B cell (primary cell): ENCODE results near the gene FBN1. TPM values are rescaled to one million over a fixed set of nuclear protein-coding genes. Genes with fewer than 3 reads are reported as not detected.

Source experiments
- ATAC-seq: fragments of 200-7000 bp; cut with Tn5 transposase; one replicate; pipeline ENCODE4 v1.10.0; 2021; ENCODE audit warnings: low read depth, mild to moderate bottlenecking, moderate number of reproducible peaks, moderate library complexity
- CTCF ChIA-PET: fragments of 350-600 bp; sonication (Branson Sonifier 250); formaldehyde crosslinking; loops from one replicate; lab custom pipeline; 2021; ENCODE audit warnings: antibody characterized with exemption, inconsistent platforms; lab: Charles Lee
- POLR2A ChIA-PET: fragments of 350-600 bp; sonication (Branson Sonifier 250); formaldehyde crosslinking; loops from one replicate; lab custom pipeline; 2021; ENCODE audit warnings: antibody characterized with exemption; lab: Charles Lee
- DNase-seq: peaks from one replicate; pipeline ENCODE4 v3.0.0; 2013
- H2AFZ ChIP-seq: 2 replicates; pipeline ENCODE4 v1.6.1; 2012; ENCODE audit warnings: mild to moderate bottlenecking, low read depth, low read length; ENCODE audit not compliant: insufficient read depth, poor library complexity, severe bottlenecking
- H3K27ac ChIP-seq, 2 donors: 1 replicate in 1 of 2; 2 replicates in 1 of 2; pipeline ENCODE4 v1.5.1; 2012 to 2013; ENCODE audit warnings: low read length in 2 of 2, mild to moderate bottlenecking in 2 of 2, moderate library complexity in 1 of 2
- H3K27me3 ChIP-seq, 4 experiments: fragments of 200-600 bp in 1 of 4; sonication (generic) in 1 of 4; replicated peaks in 1 of 4; 1 replicate in 2 of 4; 2 replicates in 2 of 4; pipeline versions ENCODE4 v1.6.1 to v1.7.0; 2013 to 2016; ENCODE audit warnings: low read length in 3 of 4, mild to moderate bottlenecking in 2 of 4, mixed read lengths in 1 of 4, moderate library complexity in 1 of 4; ENCODE audit not compliant: insufficient read depth in 4 of 4, control insufficient read depth in 3 of 4; ENCODE audit errors: control extremely low read depth in 1 of 4
- H3K36me3 ChIP-seq, 2 experiments: replicated peaks in 1 of 2; 1 replicate in 1 of 2; 2 replicates in 1 of 2; pipeline versions ENCODE4 v1.6.1 to v1.7.1; 2013; ENCODE audit warnings: low read length in 1 of 2; ENCODE audit not compliant: insufficient read depth in 2 of 2, control insufficient read depth in 1 of 2; ENCODE audit errors: control extremely low read depth in 1 of 2, extremely low read depth in 1 of 2
- H3K4me1 ChIP-seq, 2 donors: fragments of 200-600 bp in 1 of 2; sonication (generic) in 1 of 2; 1 replicate in 1 of 2; 2 replicates in 1 of 2; pipeline versions ENCODE4 v1.5.1 to v1.6.1; 2013 to 2017; ENCODE audit warnings: low read length in 2 of 2; ENCODE audit not compliant: control insufficient read depth in 2 of 2, insufficient read depth in 2 of 2
- H3K4me2 ChIP-seq: replicated peaks from 2 replicates; pipeline ENCODE3; 2012; ENCODE audit warnings: mild to moderate bottlenecking, low read depth, low read length; ENCODE audit not compliant: poor library complexity, severe bottlenecking
- H3K4me3 ChIP-seq, 5 experiments: fragments of 200-600 bp in 1 of 5; sonication (generic) in 1 of 5; 1 replicate in 3 of 5; 2 replicates in 2 of 5; pipeline versions ENCODE4 v1.5.1 to v1.7.0; 2011 to 2016; ENCODE audit warnings: low read length in 4 of 5, mild to moderate bottlenecking in 4 of 5, low read depth in 2 of 5, control low read depth in 1 of 5, moderate library complexity in 1 of 5; ENCODE audit not compliant: insufficient read depth in 1 of 5; ENCODE audit errors: control extremely low read depth in 1 of 5, extremely low read depth in 1 of 5
- H3K79me2 ChIP-seq: fragments of 200-600 bp; sonication (generic); one replicate; pipeline ENCODE4 v1.6.0; 2016; ENCODE audit warnings: low read length; ENCODE audit not compliant: control insufficient read depth, insufficient read depth
- H3K9ac ChIP-seq: fragments of 200-600 bp; sonication (generic); 2 replicates; pipeline ENCODE4 v1.6.1; 2017; ENCODE audit warnings: mild to moderate bottlenecking, low read length, moderate library complexity
- H3K9me3 ChIP-seq, 3 donors: one replicate each; pipeline versions ENCODE4 v1.6.1 to v1.7.1; 2013; ENCODE audit warnings: low read length in 2 of 3; ENCODE audit not compliant: control insufficient read depth in 2 of 3, insufficient read depth in 1 of 3; ENCODE audit errors: control extremely low read depth in 1 of 3
- H4K20me1 ChIP-seq: 2 replicates; pipeline ENCODE4 v1.6.0; 2012; ENCODE audit warnings: mild to moderate bottlenecking, low read length; ENCODE audit not compliant: insufficient read depth, control insufficient read depth, poor library complexity, severe bottlenecking
- H3K27ac Mint-ChIP-seq: one replicate; pipeline ENCODE4 v1.8.0; 2021; ENCODE audit warnings: mixed read lengths
- H3K27me3 Mint-ChIP-seq: one replicate; pipeline ENCODE4 v1.8.0; 2021; ENCODE audit warnings: mixed read lengths
- H3K4me1 Mint-ChIP-seq: one replicate; pipeline ENCODE4 v1.8.0; 2021; ENCODE audit warnings: mixed read lengths
- H3K4me3 Mint-ChIP-seq: one replicate; pipeline ENCODE4 v1.8.0; 2021; ENCODE audit warnings: mixed read lengths
- H3K9me3 Mint-ChIP-seq: one replicate; pipeline ENCODE4 v1.8.0; 2022; ENCODE audit warnings: mixed read lengths; ENCODE audit not compliant: insufficient read depth
- EZH2 ChIP-seq: IDR thresholded peaks from 2 replicates; pipeline ENCODE4 v1.6.1; 2012; ENCODE audit warnings: borderline replicate concordance, low read depth, mild to moderate bottlenecking, moderate library complexity, low read length; ENCODE audit not compliant: insufficient read depth, poor library complexity, severe bottlenecking
- WGBS: methylation state at CpG from one replicate; pipeline ENCODE4 v1.1.5; 2013; ENCODE audit warnings: missing lambda C conversion rate; ENCODE audit not compliant: insufficient coverage; 5-methylcytosine and 5-hydroxymethylcytosine counted together
- intact Hi-C: fragments of 100-400 bp; cut with micrococcal nuclease; formaldehyde crosslinking; loops from one replicate; pipeline ENCODE4 v1.10.0; 2022
- polyA plus RNA-seq: library from polyadenylated mRNA; depleted of rRNA; stranded (reverse); fragments of >200 nt; gene quantifications from 2 replicates; pipeline ENCODE4 v1.2.3, GENCODE V29; 2012
- total RNA-seq, 2 donors: library from RNA; stranded (reverse); fragments of 120-200 nt in 1 of 2; gene quantifications; 1 replicate in 1 of 2; 2 replicates in 1 of 2; pipeline versions ENCODE4 v1.2.3 to v1.2.4, GENCODE V29; 2013 to 2022
- TF ChIP-seq, protein P1 (sequence below): fragments of 200-600 bp; IDR thresholded peaks from one replicate; pipeline ENCODE4 v1.8.0; 2022; ENCODE audit warnings: antibody characterized with exemption, mild to moderate bottlenecking

The FBN1 gene
- total and polyA plus RNA-seq, 2 donors (not counting 1 experiment from before 2014, with no cell fraction given) = 0.15 to 0.25 TPM

DNA sequence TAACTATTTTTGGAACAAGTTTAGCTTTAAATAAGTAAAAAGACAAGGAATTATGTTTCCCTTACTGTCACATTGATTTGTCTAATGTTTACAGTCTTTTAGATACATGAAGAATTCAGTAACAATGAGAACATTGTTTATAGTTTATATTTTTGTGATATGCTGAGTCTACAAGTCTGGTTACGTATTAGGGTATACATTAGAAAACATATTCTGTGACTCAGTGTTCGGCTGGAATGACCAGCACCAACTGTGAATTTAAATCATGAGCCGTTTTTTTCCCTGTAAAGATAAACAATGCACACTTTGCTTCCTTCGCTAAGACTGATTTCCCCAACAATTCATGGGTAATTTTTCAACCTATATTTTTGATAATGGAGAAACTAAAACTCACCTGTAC, 182.8 kb downstream of the FBN1 start:
- CTCF ChIA-PET = no interaction called here
- Histone ChIP-seq H3K4me1 (no peaks in the 10 kb centered on the region), H3K9ac (no peak overlapping the region), H3K9me3 (no peaks in the 10 kb centered on the region), H3K27ac (no peak overlapping the region), H4K20me1 (no peaks in the 10 kb centered on the region), H3K27me3 (no peaks in the 10 kb centered on the region), H2AFZ (no peak overlapping the region), H3K36me3 (no peaks in the 10 kb centered on the region), H3K4me2 (no peak overlapping the region), H3K79me2 (no peaks in the 10 kb centered on the region), H3K4me3 (no peak overlapping the region)
- POLR2A ChIA-PET = no interaction called here
- no peaks in the 10 kb centered on the region for H3K27me3 Mint-ChIP-seq
- H3K9me3 Mint-ChIP-seq = no peaks in the 10 kb centered on the region
- H3K4me3 Mint-ChIP-seq = no peak overlapping the region
- 100% methylated on average over 2 of the region's 4 CpGs for WGBS
- ATAC-seq = no peak
- no peaks in the 10 kb centered on the region for H3K4me1 Mint-ChIP-seq
- no peak for DNase-seq
- TF ChIP-seq, protein P1, sequence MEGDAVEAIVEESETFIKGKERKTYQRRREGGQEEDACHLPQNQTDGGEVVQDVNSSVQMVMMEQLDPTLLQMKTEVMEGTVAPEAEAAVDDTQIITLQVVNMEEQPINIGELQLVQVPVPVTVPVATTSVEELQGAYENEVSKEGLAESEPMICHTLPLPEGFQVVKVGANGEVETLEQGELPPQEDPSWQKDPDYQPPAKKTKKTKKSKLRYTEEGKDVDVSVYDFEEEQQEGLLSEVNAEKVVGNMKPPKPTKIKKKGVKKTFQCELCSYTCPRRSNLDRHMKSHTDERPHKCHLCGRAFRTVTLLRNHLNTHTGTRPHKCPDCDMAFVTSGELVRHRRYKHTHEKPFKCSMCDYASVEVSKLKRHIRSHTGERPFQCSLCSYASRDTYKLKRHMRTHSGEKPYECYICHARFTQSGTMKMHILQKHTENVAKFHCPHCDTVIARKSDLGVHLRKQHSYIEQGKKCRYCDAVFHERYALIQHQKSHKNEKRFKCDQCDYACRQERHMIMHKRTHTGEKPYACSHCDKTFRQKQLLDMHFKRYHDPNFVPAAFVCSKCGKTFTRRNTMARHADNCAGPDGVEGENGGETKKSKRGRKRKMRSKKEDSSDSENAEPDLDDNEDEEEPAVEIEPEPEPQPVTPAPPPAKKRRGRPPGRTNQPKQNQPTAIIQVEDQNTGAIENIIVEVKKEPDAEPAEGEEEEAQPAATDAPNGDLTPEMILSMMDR = no peak
- no peak for TF ChIP-seq EZH2
- H3K27ac Mint-ChIP-seq = no peak overlapping the region
- intact Hi-C loops = no loop called here

GRCh38 chr15:48459571-48460442, 185.7 kb downstream of the FBN1 start:
- H3K27me3 Mint-ChIP-seq = no peaks in the 10 kb centered on the region
- Histone ChIP-seq H3K4me1 (no peaks in the 10 kb centered on the region), H2AFZ (no peak overlapping the region), H3K27me3 (no peaks in the 10 kb centered on the region), H3K36me3 (no peaks in the 10 kb centered on the region), H3K27ac (no peak overlapping the region), H3K4me2 (no peak overlapping the region), H3K9me3 (no peaks in the 10 kb centered on the region), H4K20me1 (no peaks in the 10 kb centered on the region), H3K9ac (no peak overlapping the region), H3K4me3 (no peak overlapping the region), H3K79me2 (no peaks in the 10 kb centered on the region)
- no peak for DNase-seq
- H3K4me3 Mint-ChIP-seq = no peak overlapping the region
- H3K9me3 Mint-ChIP-seq = no peaks in the 10 kb centered on the region
- POLR2A ChIA-PET = no interaction called here
- no peaks in the 10 kb centered on the region for H3K4me1 Mint-ChIP-seq
- CTCF ChIA-PET = no interaction called here
- no peak overlapping the region for H3K27ac Mint-ChIP-seq
- no peak for TF ChIP-seq EZH2
- TF ChIP-seq, protein P1 = no peak
- intact Hi-C loops = no loop called here
- no peak for ATAC-seq
- WGBS = 100% methylated on average over 1 of the region's 7 CpGs
